CD14-positive monocyte (primary cell): ENCODE results near the gene CD93. TPM values are rescaled to one million over a fixed set of nuclear protein-coding genes. Genes with fewer than 3 reads are reported as not detected.

Experiments
- DNase-seq, 3 donors: peaks; one replicate each; pipeline ENCODE4 v3.0.0-alpha.2; 2011 to 2022
- H2AFZ ChIP-seq: 2 replicates; pipeline ENCODE4 v1.6.0; 2012; ENCODE audit warnings: mild to moderate bottlenecking, low read depth, low read length, inconsistent platforms; ENCODE audit not compliant: insufficient read depth, poor library complexity, severe bottlenecking
- H3K27ac ChIP-seq, 2 donors: 1 replicate in 1 of 2; 2 replicates in 1 of 2; pipeline ENCODE4 v1.5.1; 2012 to 2013; ENCODE audit warnings: low read length in 2 of 2, control low read depth in 1 of 2, inconsistent platforms in 1 of 2, low read depth in 1 of 2, mild to moderate bottlenecking in 1 of 2
- H3K27me3 ChIP-seq, 2 donors: one replicate each; pipeline versions ENCODE4 v1.6.0 to v1.6.1; 2011 to 2013; ENCODE audit warnings: low read length in 2 of 2; ENCODE audit not compliant: control insufficient read depth in 2 of 2, insufficient read depth in 2 of 2
- H3K36me3 ChIP-seq, 2 donors: replicated peaks in 1 of 2; 1 replicate in 1 of 2; 2 replicates in 1 of 2; pipeline versions ENCODE4 v1.5.1 to v1.6.1; 2012 to 2013; ENCODE audit warnings: low read length in 2 of 2, control low read depth in 1 of 2, inconsistent platforms in 1 of 2, mild to moderate bottlenecking in 1 of 2; ENCODE audit not compliant: insufficient read depth in 2 of 2, control insufficient read depth in 1 of 2
- H3K4me1 ChIP-seq, 2 donors: 1 replicate in 1 of 2; 2 replicates in 1 of 2; pipeline versions ENCODE4 v1.5.1 to v1.6.1; 2012 to 2013; ENCODE audit warnings: low read length in 2 of 2, control low read depth in 1 of 2, inconsistent platforms in 1 of 2, mild to moderate bottlenecking in 1 of 2, moderate library complexity in 1 of 2; ENCODE audit not compliant: insufficient read depth in 2 of 2, control insufficient read depth in 1 of 2
- H3K4me2 ChIP-seq: replicated peaks from 2 replicates; pipeline ENCODE3; 2012; ENCODE audit warnings: low read length, moderate library complexity, mild to moderate bottlenecking; ENCODE audit not compliant: poor library complexity, severe bottlenecking; ENCODE audit errors: extremely low read depth
- H3K4me3 ChIP-seq, 3 experiments: fragments of 200-600 bp in 1 of 3; sonication (generic) in 1 of 3; replicated peaks in 1 of 3; 1 replicate in 2 of 3; 2 replicates in 1 of 3; pipeline ENCODE4 v1.5.1; 2011 to 2013; ENCODE audit warnings: low read length in 3 of 3, mild to moderate bottlenecking in 3 of 3, control low read depth in 2 of 3, low read depth in 2 of 3, inconsistent platforms in 1 of 3, moderate library complexity in 1 of 3
- H3K79me2 ChIP-seq: 2 replicates; pipeline ENCODE4 v1.6.0; 2012; ENCODE audit warnings: mild to moderate bottlenecking, control low read depth, inconsistent platforms, low read length, moderate library complexity; ENCODE audit not compliant: insufficient read depth
- H3K9ac ChIP-seq: 2 replicates; pipeline ENCODE4 v1.6.0; 2017; ENCODE audit warnings: low read length, mild to moderate bottlenecking; ENCODE audit not compliant: insufficient read depth, poor library complexity, severe bottlenecking
- H3K9me3 ChIP-seq, 2 donors: replicated peaks in 1 of 2; 1 replicate in 1 of 2; 2 replicates in 1 of 2; pipeline versions ENCODE4 v1.5.1 to v1.6.1; 2012 to 2013; ENCODE audit warnings: low read length in 2 of 2, control low read depth in 1 of 2; ENCODE audit not compliant: control insufficient read depth in 1 of 2, insufficient read depth in 1 of 2
- H4K20me1 ChIP-seq: 2 replicates; pipeline ENCODE4 v1.6.0; 2012; ENCODE audit warnings: mild to moderate bottlenecking, low read length, control low read depth, moderate library complexity; ENCODE audit not compliant: insufficient read depth
- H3K27ac Mint-ChIP-seq, 7 donors: one replicate each; pipeline ENCODE4 v1.8.0; 2020; ENCODE audit warnings: mild to moderate bottlenecking in 7 of 7, mixed read lengths in 7 of 7, moderate library complexity in 6 of 7, inconsistent platforms in 2 of 7
- H3K27me3 Mint-ChIP-seq, 3 donors: one replicate each; pipeline ENCODE4 v1.8.0; 2021 to 2022; ENCODE audit warnings: low read depth in 3 of 3, mild to moderate bottlenecking in 3 of 3, mixed read lengths in 3 of 3, moderate library complexity in 3 of 3, inconsistent platforms in 1 of 3
- H3K36me3 Mint-ChIP-seq, 2 donors: one replicate each; pipeline ENCODE4 v1.8.0; 2020; ENCODE audit warnings: mixed read lengths in 2 of 2, inconsistent platforms in 1 of 2, mild to moderate bottlenecking in 1 of 2
- H3K4me1 Mint-ChIP-seq: one replicate; pipeline ENCODE4 v1.8.0; 2020; ENCODE audit warnings: mild to moderate bottlenecking, mixed read lengths
- H3K4me3 Mint-ChIP-seq, 2 donors: one replicate each; pipeline ENCODE4 v1.8.0; 2020; ENCODE audit warnings: mild to moderate bottlenecking in 2 of 2, mixed read lengths in 2 of 2, moderate library complexity in 1 of 2
- H3K9me3 Mint-ChIP-seq, 7 donors: one replicate each; pipeline ENCODE4 v1.8.0; 2020 to 2022; ENCODE audit warnings: mixed read lengths in 7 of 7, mild to moderate bottlenecking in 6 of 7, moderate library complexity in 6 of 7, inconsistent platforms in 2 of 7
- WGBS: methylation state at CpG from one replicate; pipeline ENCODE4 v1.1.5; 2013; ENCODE audit warnings: missing lambda C conversion rate; ENCODE audit not compliant: insufficient coverage; 5-methylcytosine and 5-hydroxymethylcytosine counted together
- intact Hi-C, 2 donors: fragments of 100-400 bp; cut with micrococcal nuclease; formaldehyde crosslinking; loops; one replicate each; pipeline versions ENCODE4 v1.15.0 to v1.15.1; 2023
- polyA plus RNA-seq, 3 donors: library from polyadenylated mRNA; depleted of rRNA in 1 of 3; unstranded in 2 of 3; stranded (reverse) in 1 of 3; fragments of 300-500 nt in 2 of 3; fragments of >200 nt in 1 of 3; fragmentation: Illumina TruSeq in 2 of 3; gene quantifications; 1 replicate in 2 of 3; 2 replicates in 1 of 3; pipeline ENCODE4 v1.2.3, GENCODE V29; 2012 to 2021
- TF ChIP-seq, protein P1 (sequence below): fragments of 200-600 bp; IDR thresholded peaks from one replicate; pipeline ENCODE4 v1.8.0; 2022; ENCODE audit warnings: antibody characterized with exemption, mild to moderate bottlenecking

CD93 gene
- polyA plus RNA-seq, 3 donors: 26.0 to 170 (median 48.9) TPM

- intact Hi-C loops: no loop called here
- no peak overlapping the region for H2AFZ ChIP-seq
- no peak overlapping the region for H3K9ac ChIP-seq
- peak overlapping the region in 1 of 2 donors; percentile 50 for H3K4me3 Mint-ChIP-seq
- WGBS: 50% methylated on average over 8 of the region's 15 CpGs
- no peak overlapping the region for H3K4me3 ChIP-seq
- peaks cover 0 to 3% (median 0%) of the 10 kb centered on the region in 7 donors for H3K9me3 Mint-ChIP-seq
- TF ChIP-seq, protein P1, sequence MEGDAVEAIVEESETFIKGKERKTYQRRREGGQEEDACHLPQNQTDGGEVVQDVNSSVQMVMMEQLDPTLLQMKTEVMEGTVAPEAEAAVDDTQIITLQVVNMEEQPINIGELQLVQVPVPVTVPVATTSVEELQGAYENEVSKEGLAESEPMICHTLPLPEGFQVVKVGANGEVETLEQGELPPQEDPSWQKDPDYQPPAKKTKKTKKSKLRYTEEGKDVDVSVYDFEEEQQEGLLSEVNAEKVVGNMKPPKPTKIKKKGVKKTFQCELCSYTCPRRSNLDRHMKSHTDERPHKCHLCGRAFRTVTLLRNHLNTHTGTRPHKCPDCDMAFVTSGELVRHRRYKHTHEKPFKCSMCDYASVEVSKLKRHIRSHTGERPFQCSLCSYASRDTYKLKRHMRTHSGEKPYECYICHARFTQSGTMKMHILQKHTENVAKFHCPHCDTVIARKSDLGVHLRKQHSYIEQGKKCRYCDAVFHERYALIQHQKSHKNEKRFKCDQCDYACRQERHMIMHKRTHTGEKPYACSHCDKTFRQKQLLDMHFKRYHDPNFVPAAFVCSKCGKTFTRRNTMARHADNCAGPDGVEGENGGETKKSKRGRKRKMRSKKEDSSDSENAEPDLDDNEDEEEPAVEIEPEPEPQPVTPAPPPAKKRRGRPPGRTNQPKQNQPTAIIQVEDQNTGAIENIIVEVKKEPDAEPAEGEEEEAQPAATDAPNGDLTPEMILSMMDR: no peak
- H3K27me3 Mint-ChIP-seq: no peaks in the 10 kb centered on the region
- H3K4me1 ChIP-seq: peaks cover 85 to 100% of the 10 kb centered on the region in 2 donors
- no peak for DNase-seq
- H3K36me3 ChIP-seq: no peaks in the 10 kb centered on the region
- no peaks in the 10 kb centered on the region for H3K9me3 ChIP-seq
- H4K20me1 ChIP-seq: no peaks in the 10 kb centered on the region
- H3K4me2 ChIP-seq: no peak overlapping the region
- H3K79me2 ChIP-seq: no peaks in the 10 kb centered on the region
- peak overlapping the region in 6 of 7 donors; percentile 46 to 99 (median 80) for H3K27ac Mint-ChIP-seq
- H3K36me3 Mint-ChIP-seq: peaks cover 2 to 18% of the 10 kb centered on the region in 2 donors
- no peaks in the 10 kb centered on the region for H3K27me3 ChIP-seq
- H3K27ac ChIP-seq: peak overlapping the region in 1 of 2 donors; percentile 100
- peaks cover 88% of the 10 kb centered on the region for H3K4me1 Mint-ChIP-seq
Observed at GRCh38 chr20:23120936-23121750, 35.0 kb upstream of the CD93 start.

DNA sequence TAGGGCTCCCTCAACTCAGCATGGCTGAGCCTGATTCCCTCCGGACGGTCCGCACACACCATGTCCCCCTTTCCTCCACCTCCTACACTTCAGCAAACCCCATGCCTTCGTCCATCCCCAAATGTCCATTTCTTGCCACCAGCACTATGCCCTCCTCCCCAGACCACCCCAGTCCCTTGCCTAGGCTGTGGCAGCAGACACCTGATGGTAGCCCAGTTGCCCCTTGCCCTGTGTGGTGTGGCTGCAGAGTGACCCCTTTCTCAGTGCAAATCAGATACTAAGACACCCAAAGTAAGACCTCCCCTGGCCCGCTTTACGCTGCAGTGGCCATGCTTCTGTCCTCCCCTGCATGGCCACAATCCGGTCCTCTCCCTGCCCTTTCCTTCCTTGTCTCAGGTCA lies 34.1 kb upstream of the CD93 start:
- Mint-ChIP-seq H3K27me3 (no peaks in the 10 kb centered on the region), H3K27ac (peak overlapping the region in 6 of 7 donors; percentile 42 to 99 (median 85)), H3K4me1 (peaks cover 87% of the 10 kb centered on the region), H3K9me3 (peaks cover 0 to 3% (median 0%) of the 10 kb centered on the region in 7 donors), H3K36me3 (peaks cover 2 to 18% of the 10 kb centered on the region in 2 donors), H3K4me3 (peak overlapping the region in 1 of 2 donors; percentile 42)
- no peak overlapping the region for H3K9ac ChIP-seq
- no peak overlapping the region for H2AFZ ChIP-seq
- no peaks in the 10 kb centered on the region for H4K20me1 ChIP-seq
- H3K4me1 ChIP-seq: peaks cover 82 to 100% of the 10 kb centered on the region in 2 donors
- TF ChIP-seq, protein P1: no peak
- H3K27ac ChIP-seq: peak overlapping the region in 1 of 2 donors; percentile 100
- DNase-seq: no peak
- no peaks in the 10 kb centered on the region for H3K9me3 ChIP-seq
- H3K4me3 ChIP-seq: no peak overlapping the region
- H3K27me3 ChIP-seq: no peaks in the 10 kb centered on the region
- WGBS: 93% methylated on average over 3 of the region's 7 CpGs
- H3K79me2 ChIP-seq: no peaks in the 10 kb centered on the region
- peak overlapping the region; percentile 8 for H3K4me2 ChIP-seq
- intact Hi-C loops: no loop called here
- H3K36me3 ChIP-seq: no peaks in the 10 kb centered on the region
